GM12878 (cell line): ENCODE data around the gene HHLA2. TPM values are rescaled to one million over a fixed set of nuclear protein-coding genes. Genes with fewer than 3 reads are reported as not detected.

Experiments used
- ATAC-seq: fragments of 200-7000 bp; cut with Tn5 transposase; 3 replicates; pipeline ENCODE4 v1.9.1; 2020; ENCODE audit warnings: mild to moderate bottlenecking, moderate library complexity
- BruUV-seq: library from RNA; stranded (reverse); fragments of 400-500 nt; replicated peaks from 2 replicates; lab custom pipeline; 2021; lab: Mats Ljungman, UMichigan
- CTCF ChIA-PET: fragments of 300-600 bp; sonication (Branson Sonifier 250); formaldehyde crosslinking; extraction: SDS; loops from one replicate; lab custom pipeline; 2021; ENCODE audit warnings: inconsistent platforms; lab: Yijun Ruan, JAX
- POLR2A ChIA-PET: fragments of 350-600 bp; formaldehyde crosslinking; extraction: SDS; loops from one replicate; lab custom pipeline; 2021; ENCODE audit warnings: inconsistent platforms; lab: Charles Lee
- RAD21 ChIA-PET: fragments of 300-600 bp; sonication (Branson Sonifier 250); formaldehyde crosslinking; loops from one replicate; lab custom pipeline; 2023; ENCODE audit warnings: antibody characterized with exemption; ENCODE audit not compliant: unreplicated experiment; lab: Charles Lee
- SMC1A ChIA-PET: fragments of 300-600 bp; sonication (Branson Sonifier 250); formaldehyde crosslinking; loops from one replicate; lab custom pipeline; 2023; ENCODE audit not compliant: unreplicated experiment, uncharacterized antibody; lab: Charles Lee
- DNase-seq: peaks from one replicate; pipeline ENCODE4 v3.0.0-alpha.2; 2011; ENCODE audit warnings: low read depth, low spot score
- FAIRE-seq: peaks from 3 replicates; lab custom pipeline; 2011; peaks lifted over from hg19 to GRCh38; lab: Jason Lieb, UNC
- H2AFZ ChIP-seq: 2 replicates; pipeline ENCODE4 v1.6.0; 2011; ENCODE audit warnings: low read depth, low read length, control low read depth; ENCODE audit not compliant: control insufficient read depth
- H3K27ac ChIP-seq: 2 replicates; pipeline ENCODE4 v1.5.1; 2011; ENCODE audit warnings: control low read depth; ENCODE audit not compliant: control insufficient read depth, insufficient read depth
- H3K27me3 ChIP-seq, 2 experiments: replicated peaks in 1 of 2; 2 replicates each; pipeline versions ENCODE4 v1.6.0 to v1.6.1; 2011; ENCODE audit warnings: low read length in 1 of 2; ENCODE audit not compliant: control insufficient read depth in 2 of 2, insufficient read depth in 2 of 2
- H3K36me3 ChIP-seq, 2 experiments: 2 replicates each; pipeline ENCODE4 v1.5.1; 2011; ENCODE audit warnings: low read length in 1 of 2; ENCODE audit not compliant: control insufficient read depth in 2 of 2, insufficient read depth in 2 of 2
- H3K4me1 ChIP-seq: 2 replicates; pipeline ENCODE4 v1.6.1; 2011; ENCODE audit warnings: mild to moderate bottlenecking, low read length, moderate library complexity, mixed read lengths; ENCODE audit not compliant: control insufficient read depth, insufficient read depth
- H3K4me2 ChIP-seq: 2 replicates; pipeline ENCODE4 v1.6.0; 2011; ENCODE audit warnings: control low read depth; ENCODE audit not compliant: control insufficient read depth, insufficient read depth
- H3K4me3 ChIP-seq: fragments of 200-600 bp; sonication (generic); 2 replicates; pipeline ENCODE4 v1.5.1; 2016
- H3K79me2 ChIP-seq: 2 replicates; pipeline ENCODE4 v1.6.0; 2011; ENCODE audit warnings: low read length; ENCODE audit not compliant: control insufficient read depth, insufficient read depth
- H3K9ac ChIP-seq: 2 replicates; pipeline ENCODE4 v1.8.0; 2011; ENCODE audit warnings: low read length, control low read depth, mixed read lengths; ENCODE audit not compliant: control insufficient read depth, insufficient read depth
- H3K9me3 ChIP-seq: replicated peaks from 3 replicates; pipeline ENCODE4 v1.5.1; 2011; ENCODE audit warnings: mild to moderate bottlenecking, low read length; ENCODE audit not compliant: control insufficient read depth, insufficient read depth
- H4K20me1 ChIP-seq: 2 replicates; pipeline ENCODE4 v1.6.0; 2011; ENCODE audit not compliant: control insufficient read depth, insufficient read depth
- BHLHE40 ChIP-seq, 2 experiments: fragments of 450-650 bp in 1 of 2; IDR thresholded peaks; 2 replicates each; pipeline ENCODE4 v1.6.1; 2011 to 2017; ENCODE audit warnings: low read depth in 2 of 2, borderline replicate concordance in 1 of 2, improper control_type of control experiment in 1 of 2, low read length in 1 of 2, mild to moderate bottlenecking in 1 of 2
- EGR1 ChIP-seq, 2 experiments: IDR thresholded peaks; 1 replicate in 1 of 2; 2 replicates in 1 of 2; pipeline ENCODE4 v1.6.1; 2011 to 2012; ENCODE audit warnings: low read depth in 2 of 2, low read length in 2 of 2, borderline replicate concordance in 1 of 2, mild to moderate bottlenecking in 1 of 2, moderate library complexity in 1 of 2
- IRF4 ChIP-seq: IDR thresholded peaks from 2 replicates; pipeline ENCODE4 v1.6.1; 2011; ENCODE audit warnings: low read depth, low read length
- MTA3 ChIP-seq: IDR thresholded peaks from 2 replicates; pipeline ENCODE4 v1.6.1; 2012; ENCODE audit warnings: low read length, inconsistent platforms, borderline replicate concordance
- NBN ChIP-seq: fragments of 450-650 bp; IDR thresholded peaks from 2 replicates; pipeline ENCODE4 v1.6.1; 2016
- RAD51 ChIP-seq: fragments of 450-650 bp; IDR thresholded peaks from 2 replicates; pipeline ENCODE4 v1.6.1; 2016; ENCODE audit warnings: moderate library complexity, mild to moderate bottlenecking, inconsistent platforms
- RCOR1 ChIP-seq: conservative IDR thresholded peaks from 2 replicates; pipeline ENCODE4 v1.6.1; 2012; ENCODE audit warnings: low read depth, low read length, improper control_type of control experiment
- RUNX3 ChIP-seq: IDR thresholded peaks from 2 replicates; pipeline ENCODE4 v1.6.1; 2012; ENCODE audit warnings: low read length, inconsistent platforms
- SPI1 ChIP-seq: IDR thresholded peaks from 2 replicates; pipeline ENCODE4 v1.6.1; 2011; ENCODE audit warnings: low read depth, mild to moderate bottlenecking, low read length, moderate library complexity, borderline replicate concordance; ENCODE audit not compliant: insufficient read depth
- ZNF217 ChIP-seq: fragments of 450-650 bp; IDR thresholded peaks from 2 replicates; pipeline ENCODE4 v1.6.1; 2017; ENCODE audit warnings: antibody characterized with exemption, mild to moderate bottlenecking
- WGBS: methylation state at CpG from one replicate; pipeline ENCODE4 v1.1.6; 2016; ENCODE audit warnings: low lambda C conversion rate; ENCODE audit not compliant: insufficient replicate concordance, insufficient coverage; ENCODE audit errors: missing lambda C conversion rate; 5-methylcytosine and 5-hydroxymethylcytosine counted together
- in situ Hi-C: fragments of 300-500 bp; cut with MboI; formaldehyde crosslinking; loops from 9 replicates; pipeline ENCODE4 v1.14.3; 2018; ENCODE audit warnings: mixed read lengths
- intact Hi-C: fragments of 100-400 bp; cut with micrococcal nuclease; formaldehyde crosslinking; loops from one replicate; pipeline ENCODE4 v1.14.2; 2022; ENCODE audit not compliant: unreplicated experiment
- polyA plus RNA-seq, 11 experiments: library from polyadenylated mRNA; depleted of rRNA in 4 of 11; unstranded in 6 of 11; stranded (reverse) in 5 of 11; fragments of >200 nt; fragmentation: Nextera tagmentation in 4 of 11; fragmentation: Illumina TruSeq in 1 of 11; extraction: Ambion mirVana in 4 of 11; extraction: Trizol in 1 of 11; gene quantifications; 1 replicate in 1 of 11; 2 replicates in 10 of 11; pipeline versions ENCODE4 v1.2.1 to v1.2.3, GENCODE V29; 2011 to 2016; ENCODE audit warnings: inconsistent platforms in 2 of 11, missing spikeins in 2 of 11, low read depth in 1 of 11
- total RNA-seq, 4 experiments: library from RNA; depleted of rRNA in 3 of 4; stranded (reverse); fragments of >200 nt in 3 of 4; fragmentation: Illumina TruSeq in 1 of 4; extraction: Trizol in 1 of 4; gene quantifications; 2 replicates each; pipeline versions ENCODE4 v1.2.1 to v1.2.3, GENCODE V29; 2013 to 2021
- TF ChIP-seq, protein P1 (sequence below): fragments of 450-650 bp; IDR thresholded peaks from 2 replicates; pipeline ENCODE4 v1.6.1; 2017; ENCODE audit warnings: low read depth, mild to moderate bottlenecking, moderate library complexity
- TF ChIP-seq, protein P2 (sequence below): fragments of 450-650 bp; IDR thresholded peaks from 2 replicates; pipeline ENCODE4 v1.6.1; 2018; ENCODE audit warnings: borderline replicate concordance, mild to moderate bottlenecking; ENCODE audit not compliant: partially characterized antibody
- TF ChIP-seq, protein P3 (sequence below): IDR thresholded peaks from 2 replicates; pipeline ENCODE4 v1.6.1; 2011; ENCODE audit warnings: borderline replicate concordance, low read depth, mild to moderate bottlenecking, moderate library complexity, mixed read lengths, low read length; ENCODE audit not compliant: insufficient read depth; ENCODE audit errors: extremely low read length
- TF ChIP-seq, protein P4 (sequence below): IDR thresholded peaks from 2 replicates; pipeline ENCODE4 v1.6.1; 2011; ENCODE audit warnings: low read depth, mild to moderate bottlenecking, low read length, moderate library complexity, borderline replicate concordance; ENCODE audit errors: extremely low read depth
- TF ChIP-seq, protein P5 (sequence below): IDR thresholded peaks from 2 replicates; pipeline ENCODE4 v1.6.1; 2011; ENCODE audit warnings: low read depth, low read length, improper control_type of control experiment, borderline replicate concordance

Gene HHLA2
- total and polyA plus RNA-seq, 10 of the 15 experiments (the other 5 are each of a cell fraction or from before 2014, with no cell fraction given), result 0.11 to 1.3 (median 0.28) TPM; not detected in 1

DNA sequence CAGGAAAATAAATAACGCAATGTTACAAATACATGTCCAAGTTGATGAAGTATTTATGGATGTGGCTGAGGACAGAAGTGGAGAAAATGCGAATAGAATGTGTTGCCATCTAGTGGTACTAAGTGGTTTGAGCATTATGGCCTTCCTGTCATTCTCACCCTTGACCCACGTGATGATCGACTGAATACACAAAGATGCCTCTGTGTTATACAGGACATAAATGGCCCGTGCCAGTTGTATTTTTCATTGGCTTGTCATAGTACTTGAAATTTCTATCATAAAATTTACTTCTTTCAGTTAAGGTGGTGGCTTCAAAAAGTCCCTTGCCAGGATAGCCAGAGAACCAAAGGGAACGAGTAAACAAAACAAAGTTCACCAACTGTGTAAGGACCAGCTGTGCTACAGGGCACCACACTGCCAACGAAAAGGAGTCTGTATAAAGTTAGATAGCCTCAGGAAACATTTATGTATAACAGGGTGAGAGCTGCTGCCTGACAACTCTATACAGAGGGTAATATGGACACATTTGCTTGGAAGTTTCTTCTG lies 110.4 kb downstream of the HHLA2 start:
- no TSS peak for BruUV-seq
- intact Hi-C loops (loop anchor here (1.0 to 5.0 kb wide), 6 partner anchors 64 to 468 kb away; partner anchors contain the start of gene IFT57), in situ Hi-C loops (no loop called here)
- WGBS, result 9% methylated on average over 7 of the region's 7 CpGs
- no peaks in the 10 kb centered on the region for H3K79me2 ChIP-seq
- H3K27ac ChIP-seq, result no peak overlapping the region
- ChIA-PET RAD21 (interaction anchor here (0.7 to 4.8 kb wide), 5 partner anchors 22 to 254 kb away, joined by 3 to 45 read pairs (median 4); no protein-coding TSS in a partner anchor), SMC1A (interaction anchor here (1.0 to 6.4 kb wide), 13 partner anchors 20 to 479 kb away, joined by 3 to 59 read pairs (median 6); partner anchors contain the start of gene HHLA2), CTCF (interaction anchor here (0.6 to 5.0 kb wide), 21 partner anchors 14 to 731 kb away, joined by 3 to 83 read pairs (median 4); no protein-coding TSS in a partner anchor), POLR2A (no interaction called here)
- H3K27me3 ChIP-seq, result no peaks in the 10 kb centered on the region
- FAIRE-seq, result peak; percentile 94
- ATAC-seq, result peak; percentile 99
- H3K4me2 ChIP-seq, result peak overlapping the region; percentile 50; the same call in 1 of the 2 replicates
- no peak overlapping the region for H3K9ac ChIP-seq
- peak; percentile 68 for DNase-seq
- H2AFZ ChIP-seq, result peak overlapping the region; percentile 20
- no peak overlapping the region for H3K4me3 ChIP-seq
- peaks cover 4% of the 10 kb centered on the region; the same call in 1 of the 2 replicates for H3K4me1 ChIP-seq
- H4K20me1 ChIP-seq, result no peaks in the 10 kb centered on the region
- H3K36me3 ChIP-seq, result no peaks in the 10 kb centered on the region
- H3K9me3 ChIP-seq, result no peaks in the 10 kb centered on the region
- no peak for TF ChIP-seq EGR1 (IDR thresholded peaks at IDR 0.05; ENCODE audit: borderline replicate concordance in 1 of 2, low read depth in 2 of 2, low read length in 2 of 2)
- TF ChIP-seq, protein P1, sequence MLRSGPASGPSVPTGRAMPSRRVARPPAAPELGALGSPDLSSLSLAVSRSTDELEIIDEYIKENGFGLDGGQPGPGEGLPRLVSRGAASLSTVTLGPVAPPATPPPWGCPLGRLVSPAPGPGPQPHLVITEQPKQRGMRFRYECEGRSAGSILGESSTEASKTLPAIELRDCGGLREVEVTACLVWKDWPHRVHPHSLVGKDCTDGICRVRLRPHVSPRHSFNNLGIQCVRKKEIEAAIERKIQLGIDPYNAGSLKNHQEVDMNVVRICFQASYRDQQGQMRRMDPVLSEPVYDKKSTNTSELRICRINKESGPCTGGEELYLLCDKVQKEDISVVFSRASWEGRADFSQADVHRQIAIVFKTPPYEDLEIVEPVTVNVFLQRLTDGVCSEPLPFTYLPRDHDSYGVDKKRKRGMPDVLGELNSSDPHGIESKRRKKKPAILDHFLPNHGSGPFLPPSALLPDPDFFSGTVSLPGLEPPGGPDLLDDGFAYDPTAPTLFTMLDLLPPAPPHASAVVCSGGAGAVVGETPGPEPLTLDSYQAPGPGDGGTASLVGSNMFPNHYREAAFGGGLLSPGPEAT, result no peak
- peak; percentile 53; the same call in 1 of the 2 replicates for TF ChIP-seq RUNX3
- TF ChIP-seq MTA3, result no peak
- TF ChIP-seq RCOR1, result no peak
- TF ChIP-seq, protein P2, sequence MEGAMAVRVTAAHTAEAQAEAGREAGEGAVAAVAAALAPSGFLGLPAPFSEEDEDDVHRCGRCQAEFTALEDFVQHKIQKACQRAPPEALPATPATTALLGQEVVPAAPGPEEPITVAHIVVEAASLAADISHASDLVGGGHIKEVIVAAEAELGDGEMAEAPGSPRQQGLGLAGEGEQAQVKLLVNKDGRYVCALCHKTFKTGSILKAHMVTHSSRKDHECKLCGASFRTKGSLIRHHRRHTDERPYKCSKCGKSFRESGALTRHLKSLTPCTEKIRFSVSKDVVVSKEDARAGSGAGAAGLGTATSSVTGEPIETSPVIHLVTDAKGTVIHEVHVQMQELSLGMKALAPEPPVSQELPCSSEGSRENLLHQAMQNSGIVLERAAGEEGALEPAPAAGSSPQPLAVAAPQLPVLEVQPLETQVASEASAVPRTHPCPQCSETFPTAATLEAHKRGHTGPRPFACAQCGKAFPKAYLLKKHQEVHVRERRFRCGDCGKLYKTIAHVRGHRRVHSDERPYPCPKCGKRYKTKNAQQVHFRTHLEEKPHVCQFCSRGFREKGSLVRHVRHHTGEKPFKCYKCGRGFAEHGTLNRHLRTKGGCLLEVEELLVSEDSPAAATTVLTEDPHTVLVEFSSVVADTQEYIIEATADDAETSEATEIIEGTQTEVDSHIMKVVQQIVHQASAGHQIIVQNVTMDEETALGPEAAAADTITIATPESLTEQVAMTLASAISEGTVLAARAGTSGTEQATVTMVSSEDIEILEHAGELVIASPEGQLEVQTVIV, result no peak
- 0 out of 2 replicates have a peak, but pooled peaks have one; percentile 64 for TF ChIP-seq IRF4
- TF ChIP-seq, protein P3, sequence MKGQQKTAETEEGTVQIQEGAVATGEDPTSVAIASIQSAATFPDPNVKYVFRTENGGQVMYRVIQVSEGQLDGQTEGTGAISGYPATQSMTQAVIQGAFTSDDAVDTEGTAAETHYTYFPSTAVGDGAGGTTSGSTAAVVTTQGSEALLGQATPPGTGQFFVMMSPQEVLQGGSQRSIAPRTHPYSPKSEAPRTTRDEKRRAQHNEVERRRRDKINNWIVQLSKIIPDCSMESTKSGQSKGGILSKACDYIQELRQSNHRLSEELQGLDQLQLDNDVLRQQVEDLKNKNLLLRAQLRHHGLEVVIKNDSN, result peak; percentile 69
- TF ChIP-seq, protein P4, sequence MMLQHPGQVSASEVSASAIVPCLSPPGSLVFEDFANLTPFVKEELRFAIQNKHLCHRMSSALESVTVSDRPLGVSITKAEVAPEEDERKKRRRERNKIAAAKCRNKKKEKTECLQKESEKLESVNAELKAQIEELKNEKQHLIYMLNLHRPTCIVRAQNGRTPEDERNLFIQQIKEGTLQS, result peak; percentile 37; the same call in 1 of the 2 replicates
- peak; percentile 35 to 41; a peak in 1 of 4 replicates for TF ChIP-seq BHLHE40 (IDR thresholded peaks at IDR 0.05; ENCODE audit: borderline replicate concordance in 1 of 2, low read depth in 2 of 2, low read length in 1 of 2)
- TF ChIP-seq, protein P5, sequence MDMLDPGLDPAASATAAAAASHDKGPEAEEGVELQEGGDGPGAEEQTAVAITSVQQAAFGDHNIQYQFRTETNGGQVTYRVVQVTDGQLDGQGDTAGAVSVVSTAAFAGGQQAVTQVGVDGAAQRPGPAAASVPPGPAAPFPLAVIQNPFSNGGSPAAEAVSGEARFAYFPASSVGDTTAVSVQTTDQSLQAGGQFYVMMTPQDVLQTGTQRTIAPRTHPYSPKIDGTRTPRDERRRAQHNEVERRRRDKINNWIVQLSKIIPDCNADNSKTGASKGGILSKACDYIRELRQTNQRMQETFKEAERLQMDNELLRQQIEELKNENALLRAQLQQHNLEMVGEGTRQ, result peak; percentile 74; the same call in 1 of the 2 replicates
- peak; percentile 87 for TF ChIP-seq RAD51
- no peak for TF ChIP-seq ZNF217
- no peak for TF ChIP-seq NBN
- TF ChIP-seq SPI1, result 0 out of 2 replicates have a peak, but pooled peaks have one; percentile 6
